HL-60 (cell line): ENCODE measurements around the gene KLHL30.

Experiments used
- CTCF ChIP-seq: IDR thresholded peaks from one replicate; pipeline ENCODE4 v1.5.1; 2011; ENCODE audit warnings: low read length, control low read depth, inconsistent platforms; ENCODE audit not compliant: insufficient read depth
- GABPA ChIP-seq: IDR thresholded peaks from 2 replicates; pipeline ENCODE4 v1.6.1; 2012; ENCODE audit warnings: low read depth
- POLR2AphosphoS5 ChIP-seq: IDR thresholded peaks from 2 replicates; pipeline ENCODE4 v1.6.1; 2012; ENCODE audit warnings: low read depth

GRCh38 chr2:238127165-238128060 is 11.1 kb upstream of the KLHL30 start:
- TF ChIP-seq CTCF: no peak
- no peak for TF ChIP-seq POLR2AphosphoS5
- no peak for TF ChIP-seq GABPA
